HepG2 (cell line): ENCODE results near the gene COLEC12. TPM values are rescaled to one million over a fixed set of nuclear protein-coding genes. Genes with fewer than 3 reads are reported as not detected.

Experiments used
- ATAC-seq: fragments of 200-7000 bp; cut with Tn5 transposase; 3 replicates; pipeline ENCODE4 v1.9.1; 2020; ENCODE audit warnings: mild to moderate bottlenecking, moderate library complexity
- BruUV-seq: library from RNA; stranded (reverse); fragments of 400-500 nt; replicated peaks from 2 replicates; lab custom pipeline; 2021; lab: Mats Ljungman, UMichigan
- CTCF ChIA-PET: fragments of 300-600 bp; formaldehyde crosslinking; extraction: SDS; loops from one replicate; lab custom pipeline; 2021; ENCODE audit warnings: low total read pairs, inconsistent platforms, low intra/inter-chr PET ratio; lab: Yijun Ruan, JAX
- POLR2A ChIA-PET: fragments of 350-600 bp; sonication (Branson Sonifier 250); formaldehyde crosslinking; loops from one replicate; lab custom pipeline; 2020; ENCODE audit warnings: antibody characterized with exemption, inconsistent platforms; lab: Yijun Ruan, JAX
- DNase-seq: peaks from one replicate; pipeline ENCODE4 v3.0.0-alpha.2; 2015; ENCODE audit warnings: low spot score
- FAIRE-seq: peaks from 3 replicates; lab custom pipeline; 2011; peaks lifted over from hg19 to GRCh38; lab: Jason Lieb, UNC
- H2AFZ ChIP-seq: one replicate; pipeline ENCODE4 v1.6.1; 2011; ENCODE audit warnings: low read length, inconsistent platforms
- H3K27ac ChIP-seq: fragments of 300-600 bp; 3 replicates; pipeline ENCODE4 v1.8.0; 2011; ENCODE audit warnings: mixed run types, mild to moderate bottlenecking, mixed read lengths, low read length, inconsistent platforms; ENCODE audit not compliant: insufficient read depth; ENCODE audit errors: extremely low read length
- H3K27me3 ChIP-seq, 2 experiments: fragments of 200-600 bp in 1 of 2; 2 replicates in 1 of 2; 3 replicates in 1 of 2; pipeline versions ENCODE4 v1.6.0 to v1.8.0; 2011; ENCODE audit warnings: low read length in 2 of 2, mild to moderate bottlenecking in 2 of 2, moderate library complexity in 2 of 2, inconsistent platforms in 1 of 2; ENCODE audit not compliant: insufficient read depth in 2 of 2, control insufficient read depth in 1 of 2
- H3K36me3 ChIP-seq, 2 experiments: fragments of 200-600 bp in 1 of 2; replicated peaks in 1 of 2; 2 replicates in 1 of 2; 3 replicates in 1 of 2; pipeline versions ENCODE4 v1.5.1 to v1.8.0; 2011; ENCODE audit warnings: low read length in 2 of 2, inconsistent platforms in 1 of 2; ENCODE audit not compliant: insufficient read depth in 2 of 2, control insufficient read depth in 1 of 2
- H3K4me1 ChIP-seq: 2 replicates; pipeline ENCODE4 v1.5.1; 2012; ENCODE audit warnings: low read length, inconsistent platforms; ENCODE audit not compliant: insufficient read depth
- H3K4me2 ChIP-seq: 2 replicates; pipeline ENCODE4 v1.6.0; 2011; ENCODE audit warnings: low read depth, low read length, inconsistent platforms
- H3K4me3 ChIP-seq, 3 experiments: fragments of 200-600 bp in 1 of 3; sonication (generic), shearing (Covaris generic) in 1 of 3; replicated peaks in 1 of 3; 2 replicates each; pipeline ENCODE4 v1.5.1; 2011 to 2016; ENCODE audit warnings: low read length in 3 of 3, inconsistent platforms in 2 of 3, low read depth in 2 of 3, mild to moderate bottlenecking in 2 of 3, control low read depth in 1 of 3, mixed read lengths in 1 of 3; ENCODE audit not compliant: insufficient read depth in 1 of 3
- H3K79me2 ChIP-seq: one replicate; pipeline ENCODE4 v1.6.1; 2011; ENCODE audit warnings: low read length, inconsistent platforms; ENCODE audit not compliant: insufficient read depth
- H3K9ac ChIP-seq: 2 replicates; pipeline ENCODE4 v1.6.0; 2011; ENCODE audit warnings: mild to moderate bottlenecking, low read depth, low read length, inconsistent platforms; ENCODE audit not compliant: insufficient read depth
- H3K9me3 ChIP-seq: 2 replicates; pipeline ENCODE4 v1.5.1; 2012; ENCODE audit warnings: mild to moderate bottlenecking, low read length
- H4K20me1 ChIP-seq: 2 replicates; pipeline ENCODE4 v1.6.0; 2011; ENCODE audit warnings: inconsistent platforms, mild to moderate bottlenecking, low read length, moderate library complexity; ENCODE audit not compliant: insufficient read depth
- AGO1 ChIP-seq: fragments of 200-400 bp; formaldehyde crosslinking; IDR thresholded peaks from 2 replicates; pipeline ENCODE4 v1.6.1; 2017; ENCODE audit warnings: mild to moderate bottlenecking, low read depth, low read length, moderate library complexity; ENCODE audit not compliant: poor library complexity, severe bottlenecking
- AHR ChIP-seq: IDR thresholded peaks from 2 replicates; pipeline ENCODE4 v1.6.1; 2018; ENCODE audit warnings: missing genetic modification reagents, missing compliant biosample characterization
- EHMT2 ChIP-seq: fragments of 200-600 bp; sonication (generic); IDR thresholded peaks from 2 replicates; pipeline ENCODE4 v1.7.0; 2017; ENCODE audit warnings: antibody characterized with exemption, low read depth, low read length, borderline replicate concordance
- EP300 ChIP-seq, 3 experiments: sonication (generic) in 1 of 3; formaldehyde crosslinking in 1 of 3; IDR thresholded peaks; 2 replicates each; pipeline versions ENCODE4 v1.5.1 to v1.6.1; 2011 to 2020; ENCODE audit warnings: low read depth in 2 of 3, low read length in 2 of 3, borderline replicate concordance in 1 of 3, improper control_type of control experiment in 1 of 3, mild to moderate bottlenecking in 1 of 3, missing genetic modification reagents in 1 of 3, moderate library complexity in 1 of 3
- FOXO4 ChIP-seq: sonication (generic); formaldehyde crosslinking; conservative IDR thresholded peaks from 2 replicates; pipeline ENCODE4 v1.8.1; 2023; ENCODE audit warnings: missing genetic modification reagents
- HHEX ChIP-seq: IDR thresholded peaks from 2 replicates; pipeline ENCODE4 v1.6.1; 2016; ENCODE audit warnings: control low read depth
- MBNL3 ChIP-seq: fragments of 250-450 bp; sonication (Bioruptor Pico); conservative IDR thresholded peaks from 2 replicates; pipeline ENCODE4 v1.8.0; 2022; ENCODE audit warnings: mild to moderate bottlenecking, inconsistent platforms
- PHF21A ChIP-seq: sonication (generic); formaldehyde crosslinking; IDR thresholded peaks from 2 replicates; pipeline ENCODE4 v1.5.0; 2020; ENCODE audit warnings: mild to moderate bottlenecking, missing genetic modification reagents
- RAD51 ChIP-seq: fragments of 450-650 bp; IDR thresholded peaks from 2 replicates; pipeline ENCODE4 v1.6.1; 2016; ENCODE audit warnings: borderline replicate concordance
- SATB2 ChIP-seq: sonication (generic); formaldehyde crosslinking; IDR thresholded peaks from 2 replicates; pipeline ENCODE4 v1.5.0; 2020; ENCODE audit warnings: missing genetic modification reagents
- ZBTB42 ChIP-seq: sonication (generic); formaldehyde crosslinking; IDR thresholded peaks from 2 replicates; pipeline ENCODE4 v1.5.0; 2020; ENCODE audit warnings: mild to moderate bottlenecking, missing genetic modification reagents
- ZNF432 ChIP-seq: sonication (generic); formaldehyde crosslinking; IDR thresholded peaks from 2 replicates; pipeline ENCODE4 v1.5.0; 2020; ENCODE audit warnings: missing genetic modification reagents, mild to moderate bottlenecking, borderline replicate concordance
- ZNF451 ChIP-seq: sonication (generic); formaldehyde crosslinking; IDR thresholded peaks from 2 replicates; pipeline ENCODE4 v1.5.0; 2020; ENCODE audit warnings: mild to moderate bottlenecking, missing genetic modification reagents
- ZNF782 ChIP-seq: sonication (generic); formaldehyde crosslinking; IDR thresholded peaks from 2 replicates; pipeline ENCODE4 v1.4.0; 2020; ENCODE audit warnings: missing genetic modification reagents, mild to moderate bottlenecking, borderline replicate concordance
- WGBS: methylation state at CpG from one replicate; pipeline ENCODE4 v1.1.6; 2017; ENCODE audit warnings: low lambda C conversion rate; 5-methylcytosine and 5-hydroxymethylcytosine counted together
- in situ Hi-C: cut with HindIII; loops from 2 replicates; pipeline ENCODE4 v1.10.0; 2017; ENCODE audit warnings: low pct_unique_long_range_greater_than_20kb; ENCODE audit not compliant: extremely low pct_ligation_motif_present
- intact Hi-C: fragments of 100-400 bp; cut with micrococcal nuclease; formaldehyde crosslinking; loops from one replicate; pipeline ENCODE4 v1.10.0; 2022; ENCODE audit not compliant: unreplicated experiment
- polyA plus RNA-seq, 8 experiments: library from polyadenylated mRNA; depleted of rRNA in 3 of 8; stranded (reverse) in 7 of 8; unstranded in 1 of 8; fragments of >200 nt; fragmentation: Illumina TruSeq in 4 of 8; extraction: Trizol in 4 of 8; gene quantifications; 2 replicates each; pipeline versions ENCODE4 v1.2.1 to v1.2.3, GENCODE V29; 2011 to 2016; ENCODE audit warnings: low read depth in 4 of 8, missing spikeins in 1 of 8, mixed read lengths in 1 of 8; ENCODE audit not compliant: insufficient read depth in 1 of 8
- total RNA-seq, 5 experiments: library from RNA; depleted of rRNA; stranded (reverse); fragments of >200 nt; fragmentation: Illumina TruSeq; extraction: Trizol; gene quantifications; 2 replicates each; pipeline ENCODE4 v1.2.3, GENCODE V29; 2016; ENCODE audit warnings: low read depth in 1 of 5
- TF ChIP-seq, protein P1 (sequence below): sonication (generic); formaldehyde crosslinking; IDR thresholded peaks from 2 replicates; pipeline ENCODE4 v1.5.0; 2020; ENCODE audit warnings: missing genetic modification reagents
- TF ChIP-seq, protein P2 (sequence below): sonication (generic); formaldehyde crosslinking; IDR thresholded peaks from 2 replicates; pipeline ENCODE4 v1.8.0; 2022; ENCODE audit warnings: missing genetic modification reagents, mild to moderate bottlenecking, moderate library complexity, borderline replicate concordance
- TF ChIP-seq, protein P3 (sequence below): IDR thresholded peaks from 2 replicates; pipeline ENCODE4 v1.6.1; 2016

The COLEC12 gene
- total and polyA plus RNA-seq, 2 of the 13 experiments (the other 11 are each of a cell fraction or from before 2014, with no cell fraction given) = 0.02 to 0.11 TPM

DNA sequence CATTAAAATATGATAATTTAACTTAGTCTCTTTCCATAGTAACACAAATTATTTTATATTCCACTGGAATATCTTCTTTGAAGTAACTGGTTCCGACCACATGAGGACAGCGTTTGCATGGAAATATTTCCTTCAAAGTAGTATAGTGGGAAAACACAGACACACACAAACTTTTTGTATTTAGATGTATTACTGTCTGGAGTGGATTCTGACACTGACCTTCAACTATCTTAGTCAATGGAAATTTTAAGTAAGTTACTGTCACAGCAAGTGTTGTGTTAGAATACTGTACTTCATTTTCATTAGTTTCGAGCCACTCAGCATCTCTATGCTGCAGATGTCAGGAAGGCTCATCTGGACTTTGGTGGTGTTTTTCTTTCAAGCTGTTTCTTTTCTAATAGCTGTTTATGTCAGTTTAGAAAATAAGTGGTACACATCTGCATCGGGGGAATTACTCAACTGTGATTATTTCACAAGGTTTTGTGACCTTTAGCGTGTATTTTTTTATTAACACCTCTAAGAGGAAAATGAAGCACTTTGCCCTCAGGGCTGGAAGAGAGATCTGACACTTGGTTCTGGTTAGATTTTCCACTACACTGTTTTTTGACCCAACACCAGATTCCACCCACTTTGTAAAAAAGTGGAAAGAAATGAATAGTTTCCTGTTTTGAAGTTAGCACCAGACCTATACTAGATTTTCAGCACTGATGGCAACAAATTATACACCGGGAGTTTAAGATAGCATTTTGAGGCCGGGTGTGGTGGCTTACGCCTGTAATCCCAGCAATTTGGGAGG lies 213.8 kb downstream of the COLEC12 start:
- H3K27ac ChIP-seq = no peak overlapping the region
- 41% methylated on average over 8 of the region's 8 CpGs for WGBS
- in situ Hi-C loops = no loop called here
- TF ChIP-seq EHMT2 (no peak), AHR (no peak), PHF21A (no peak), RAD51 (no peak), ZNF451 (CRISPR knock-in tag) (no peak), FOXO4 (CRISPR knock-in tag) (no peak), ZNF782 (no peak), MBNL3 (CRISPR knock-in tag) (no peak), HHEX (CRISPR knock-in tag) (no peak), ZBTB42 (CRISPR knock-in tag) (no peak), EP300 (IDR thresholded peaks at IDR 0.05; ENCODE audit: low read depth in 2 of 2, low read length in 2 of 2) (no peak), EP300 (CRISPR knock-in tag; IDR thresholded peaks at IDR 0.05; ENCODE audit: borderline replicate concordance) (no peak), ZNF432 (no peak), AGO1 (no peak), SATB2 (CRISPR knock-in tag) (no peak)
- TF ChIP-seq, protein P1, sequence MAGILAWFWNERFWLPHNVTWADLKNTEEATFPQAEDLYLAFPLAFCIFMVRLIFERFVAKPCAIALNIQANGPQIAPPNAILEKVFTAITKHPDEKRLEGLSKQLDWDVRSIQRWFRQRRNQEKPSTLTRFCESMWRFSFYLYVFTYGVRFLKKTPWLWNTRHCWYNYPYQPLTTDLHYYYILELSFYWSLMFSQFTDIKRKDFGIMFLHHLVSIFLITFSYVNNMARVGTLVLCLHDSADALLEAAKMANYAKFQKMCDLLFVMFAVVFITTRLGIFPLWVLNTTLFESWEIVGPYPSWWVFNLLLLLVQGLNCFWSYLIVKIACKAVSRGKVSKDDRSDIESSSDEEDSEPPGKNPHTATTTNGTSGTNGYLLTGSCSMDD (CRISPR knock-in tag) = no peak
- TF ChIP-seq, protein P2, sequence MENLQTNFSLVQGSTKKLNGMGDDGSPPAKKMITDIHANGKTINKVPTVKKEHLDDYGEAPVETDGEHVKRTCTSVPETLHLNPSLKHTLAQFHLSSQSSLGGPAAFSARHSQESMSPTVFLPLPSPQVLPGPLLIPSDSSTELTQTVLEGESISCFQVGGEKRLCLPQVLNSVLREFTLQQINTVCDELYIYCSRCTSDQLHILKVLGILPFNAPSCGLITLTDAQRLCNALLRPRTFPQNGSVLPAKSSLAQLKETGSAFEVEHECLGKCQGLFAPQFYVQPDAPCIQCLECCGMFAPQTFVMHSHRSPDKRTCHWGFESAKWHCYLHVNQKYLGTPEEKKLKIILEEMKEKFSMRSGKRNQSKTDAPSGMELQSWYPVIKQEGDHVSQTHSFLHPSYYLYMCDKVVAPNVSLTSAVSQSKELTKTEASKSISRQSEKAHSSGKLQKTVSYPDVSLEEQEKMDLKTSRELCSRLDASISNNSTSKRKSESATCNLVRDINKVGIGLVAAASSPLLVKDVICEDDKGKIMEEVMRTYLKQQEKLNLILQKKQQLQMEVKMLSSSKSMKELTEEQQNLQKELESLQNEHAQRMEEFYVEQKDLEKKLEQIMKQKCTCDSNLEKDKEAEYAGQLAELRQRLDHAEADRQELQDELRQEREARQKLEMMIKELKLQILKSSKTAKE (CRISPR knock-in tag) = no peak
- TF ChIP-seq, protein P3, sequence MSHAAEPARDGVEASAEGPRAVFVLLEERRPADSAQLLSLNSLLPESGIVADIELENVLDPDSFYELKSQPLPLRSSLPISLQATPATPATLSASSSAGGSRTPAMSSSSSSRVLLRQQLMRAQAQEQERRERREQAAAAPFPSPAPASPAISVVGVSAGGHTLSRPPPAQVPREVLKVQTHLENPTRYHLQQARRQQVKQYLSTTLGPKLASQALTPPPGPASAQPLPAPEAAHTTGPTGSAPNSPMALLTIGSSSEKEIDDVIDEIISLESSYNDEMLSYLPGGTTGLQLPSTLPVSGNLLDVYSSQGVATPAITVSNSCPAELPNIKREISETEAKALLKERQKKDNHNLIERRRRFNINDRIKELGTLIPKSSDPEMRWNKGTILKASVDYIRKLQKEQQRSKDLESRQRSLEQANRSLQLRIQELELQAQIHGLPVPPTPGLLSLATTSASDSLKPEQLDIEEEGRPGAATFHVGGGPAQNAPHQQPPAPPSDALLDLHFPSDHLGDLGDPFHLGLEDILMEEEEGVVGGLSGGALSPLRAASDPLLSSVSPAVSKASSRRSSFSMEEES (CRISPR knock-in tag) = no peak

More for the DNA sequence above, 213.8 kb downstream of the COLEC12 start:
- no peak for FAIRE-seq
- Histone ChIP-seq H3K36me3 (no peaks in the 10 kb centered on the region), H3K4me1 (no peaks in the 10 kb centered on the region), H3K9me3 (no peaks in the 10 kb centered on the region), H2AFZ (no peak overlapping the region), H3K27me3 (no peaks in the 10 kb centered on the region), H3K4me3 (no peak overlapping the region), H3K4me2 (no peak overlapping the region), H3K9ac (no peak overlapping the region), H3K79me2 (no peaks in the 10 kb centered on the region), H4K20me1 (no peaks in the 10 kb centered on the region)
- ChIA-PET CTCF (interaction anchor here (1.2 to 2.3 kb wide), 2 partner anchors 190 to 330 kb away, joined by 4 to 11 read pairs; no protein-coding TSS in a partner anchor), POLR2A (no interaction called here)
- BruUV-seq = no TSS peak
- intact Hi-C loops = loop anchor here (1.0 kb wide), 1 partner anchor 330 kb away; no protein-coding TSS in a partner anchor
- peak; percentile 39; the same call in 2 of the 3 replicates for ATAC-seq
- DNase-seq = peak; percentile 20
